Right lobe of liver (tissue), 4 donors: ENCODE data around the gene PGP.

Experiments
- POLR2A ChIP-seq: fragments of 450-650 bp; IDR thresholded peaks from one replicate; pipeline ENCODE4 v1.6.1; 2017; ENCODE audit warnings: antibody characterized with exemption, mild to moderate bottlenecking
- TF ChIP-seq, protein P1 (sequence below), 4 donors: fragments of 200-600 bp in 3 of 4; fragments of 450-650 bp in 1 of 4; IDR thresholded peaks; one replicate each; pipeline versions ENCODE4 v1.5.1 to v1.8.0; 2016 to 2022; ENCODE audit warnings: antibody characterized with exemption in 4 of 4, mild to moderate bottlenecking in 2 of 4
- donor health status: DM: no; HTN: no; CAD: no.
- donor health status: DM: no; HTN: no; CAD: no.
- donor health status: DM: no; HTN: yes; CAD: no.

DNA sequence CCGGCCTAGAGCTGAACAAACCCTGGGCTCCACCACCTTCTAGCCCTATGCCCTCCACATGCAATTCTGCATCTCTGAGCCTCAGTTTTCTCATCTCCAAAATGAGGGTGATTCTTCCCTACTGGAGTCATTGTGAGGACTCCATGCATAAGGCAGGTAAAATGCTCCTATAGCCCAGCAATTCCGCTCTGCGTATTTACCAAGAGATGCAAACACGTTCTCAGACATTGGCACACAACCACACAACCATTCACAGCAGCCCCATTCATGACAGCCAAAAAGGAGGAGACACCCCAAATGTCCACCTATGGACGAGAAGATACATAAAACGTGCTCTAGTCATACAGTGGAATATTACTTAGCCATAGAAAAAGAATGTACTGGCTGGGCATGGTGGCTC lies 14.3 kb downstream of the PGP start:
- TF ChIP-seq, protein P1, sequence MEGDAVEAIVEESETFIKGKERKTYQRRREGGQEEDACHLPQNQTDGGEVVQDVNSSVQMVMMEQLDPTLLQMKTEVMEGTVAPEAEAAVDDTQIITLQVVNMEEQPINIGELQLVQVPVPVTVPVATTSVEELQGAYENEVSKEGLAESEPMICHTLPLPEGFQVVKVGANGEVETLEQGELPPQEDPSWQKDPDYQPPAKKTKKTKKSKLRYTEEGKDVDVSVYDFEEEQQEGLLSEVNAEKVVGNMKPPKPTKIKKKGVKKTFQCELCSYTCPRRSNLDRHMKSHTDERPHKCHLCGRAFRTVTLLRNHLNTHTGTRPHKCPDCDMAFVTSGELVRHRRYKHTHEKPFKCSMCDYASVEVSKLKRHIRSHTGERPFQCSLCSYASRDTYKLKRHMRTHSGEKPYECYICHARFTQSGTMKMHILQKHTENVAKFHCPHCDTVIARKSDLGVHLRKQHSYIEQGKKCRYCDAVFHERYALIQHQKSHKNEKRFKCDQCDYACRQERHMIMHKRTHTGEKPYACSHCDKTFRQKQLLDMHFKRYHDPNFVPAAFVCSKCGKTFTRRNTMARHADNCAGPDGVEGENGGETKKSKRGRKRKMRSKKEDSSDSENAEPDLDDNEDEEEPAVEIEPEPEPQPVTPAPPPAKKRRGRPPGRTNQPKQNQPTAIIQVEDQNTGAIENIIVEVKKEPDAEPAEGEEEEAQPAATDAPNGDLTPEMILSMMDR (IDR thresholded peaks at IDR 0.05): no peak
- TF ChIP-seq POLR2A: no peak
